Stimulated activated CD8-positive, alpha-beta memory T cell treated with anti-CD3 and anti-CD28 coated beads, Interleukin-7, amount 100 ng/mL, for 48 hours (primary cell): ENCODE results near the gene EPN2.
"Not testable (repeated sequence)": the region's sequence is repeated elsewhere in the genome, so short reads cannot be mapped to it uniquely, and the experiment has no call there.

Experiments
- DNase-seq, 2 donors: peaks; one replicate each; pipeline ENCODE4 v3.0.0-alpha.2; 2020; ENCODE audit warnings: low read depth in 1 of 2; ENCODE audit errors: extremely low read depth in 1 of 2

EPN2 gene

DNA sequence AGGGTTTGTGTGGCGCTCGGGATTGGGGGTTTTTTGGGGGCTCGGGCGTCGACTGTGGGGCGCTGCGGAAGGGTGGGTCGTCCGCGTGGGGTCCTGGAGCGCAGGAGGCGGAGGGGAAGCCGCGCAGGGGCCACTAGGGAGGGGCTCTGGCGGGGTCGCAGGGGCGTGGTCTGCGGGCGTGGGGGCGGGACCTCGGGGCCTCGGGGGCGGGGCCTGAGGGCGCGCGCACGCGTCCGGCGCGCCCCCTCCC, at the start of gene EPN2:
TSS of gene EPN2 (plus strand) at position 228 of the 250 bp plus-strand sequence. CDS start 45,754 bp downstream, outside the sequence.
- DNase-seq, result peak in 1 of 2 donors; percentile 22

DNA sequence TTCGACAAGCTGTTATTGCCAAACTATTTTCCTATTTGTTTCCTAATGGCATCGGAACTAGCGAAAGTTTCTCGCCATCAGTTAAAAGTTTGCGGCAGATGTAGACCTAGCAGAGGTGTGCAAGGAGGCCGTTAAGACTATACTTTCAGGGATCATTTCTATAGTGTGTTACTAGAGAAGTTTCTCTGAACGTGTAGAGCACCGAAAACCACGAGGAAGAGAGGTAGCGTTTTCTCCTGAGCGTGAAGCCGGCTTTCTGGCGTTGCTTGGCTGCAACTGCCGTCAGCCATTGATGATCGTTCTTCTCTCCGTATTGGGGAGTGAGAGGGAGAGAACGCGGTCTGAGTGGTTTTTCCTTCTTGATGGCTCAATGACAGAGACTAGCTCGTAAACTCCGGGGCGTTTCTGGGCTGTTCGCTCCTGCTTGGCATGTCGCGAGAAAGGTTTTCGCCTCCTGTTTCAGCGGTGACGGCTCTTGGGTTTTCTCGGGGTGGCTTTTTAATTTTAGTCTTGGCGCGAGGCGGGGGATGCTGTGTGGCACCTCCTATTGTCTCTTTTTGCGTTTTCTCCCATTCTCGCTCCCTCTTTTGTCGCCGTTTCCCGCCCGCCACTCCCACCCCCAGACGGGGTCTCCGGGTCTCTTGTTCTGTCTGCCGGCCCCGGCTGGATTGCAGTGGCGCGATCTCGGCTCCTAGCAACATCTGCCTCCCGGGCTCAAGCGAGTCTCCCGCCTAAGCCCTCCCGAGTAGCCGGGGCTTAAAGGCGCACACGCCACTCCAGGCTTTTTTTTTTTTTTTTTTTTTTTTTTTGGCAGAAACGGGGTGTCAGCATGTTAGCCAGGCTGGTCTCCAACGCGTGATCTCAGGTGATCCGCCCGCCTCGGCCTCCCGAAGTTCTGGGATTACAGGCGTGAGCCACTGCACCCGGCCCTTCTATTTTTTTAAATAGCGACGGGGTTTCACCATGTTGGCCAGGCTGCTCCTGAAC, 49.0 kb upstream of the EPN2 start:
- not testable (repeated sequence) for DNase-seq

DNA sequence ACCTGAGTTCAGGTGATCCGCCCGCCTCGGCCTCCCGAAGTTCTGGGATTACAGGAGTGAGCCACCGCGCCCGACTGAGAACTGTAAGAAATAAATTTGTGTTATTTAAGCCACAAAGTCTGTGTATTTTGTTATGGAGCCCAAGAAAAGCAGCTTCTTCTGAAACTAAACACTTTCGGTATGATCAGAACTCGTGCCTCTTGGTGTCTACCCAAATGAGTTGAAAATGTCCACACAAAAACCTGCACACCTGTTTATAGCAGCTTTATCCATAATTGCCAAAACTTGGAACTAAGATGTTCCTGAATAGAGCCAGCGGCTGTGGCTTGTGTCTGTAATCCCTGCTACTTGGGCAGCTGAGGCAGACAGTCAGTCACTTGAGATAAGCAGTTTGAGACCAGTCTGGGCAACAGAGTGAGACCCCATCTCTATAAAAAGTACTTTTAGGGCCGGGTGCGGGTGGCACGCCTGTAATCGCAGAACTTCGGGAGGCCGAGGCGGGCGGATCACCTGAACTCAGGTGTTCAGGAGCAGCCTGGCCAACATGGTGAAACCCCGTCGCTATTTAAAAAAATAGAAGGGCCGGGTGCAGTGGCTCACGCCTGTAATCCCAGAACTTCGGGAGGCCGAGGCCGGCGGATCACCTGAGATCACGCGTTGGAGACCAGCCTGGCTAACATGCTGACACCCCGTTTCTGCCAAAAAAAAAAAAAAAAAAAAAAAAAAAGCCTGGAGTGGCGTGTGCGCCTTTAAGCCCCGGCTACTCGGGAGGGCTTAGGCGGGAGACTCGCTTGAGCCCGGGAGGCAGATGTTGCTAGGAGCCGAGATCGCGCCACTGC, 48.1 kb upstream of the EPN2 start:
- DNase-seq, result not testable (repeated sequence)

DNA sequence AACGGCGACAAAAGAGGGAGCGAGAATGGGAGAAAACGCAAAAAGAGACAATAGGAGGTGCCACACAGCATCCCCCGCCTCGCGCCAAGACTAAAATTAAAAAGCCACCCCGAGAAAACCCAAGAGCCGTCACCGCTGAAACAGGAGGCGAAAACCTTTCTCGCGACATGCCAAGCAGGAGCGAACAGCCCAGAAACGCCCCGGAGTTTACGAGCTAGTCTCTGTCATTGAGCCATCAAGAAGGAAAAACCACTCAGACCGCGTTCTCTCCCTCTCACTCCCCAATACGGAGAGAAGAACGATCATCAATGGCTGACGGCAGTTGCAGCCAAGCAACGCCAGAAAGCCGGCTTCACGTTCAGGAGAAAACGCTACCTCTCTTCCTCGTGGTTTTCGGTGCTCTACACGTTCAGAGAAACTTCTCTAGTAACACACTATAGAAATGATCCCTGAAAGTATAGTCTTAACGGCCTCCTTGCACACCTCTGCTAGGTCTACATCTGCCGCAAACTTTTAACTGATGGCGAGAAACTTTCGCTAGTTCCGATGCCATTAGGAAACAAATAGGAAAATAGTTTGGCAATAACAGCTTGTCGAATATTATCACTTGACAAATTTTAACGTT, 47.3 kb upstream of the EPN2 start:
- not testable (repeated sequence) for DNase-seq

DNA sequence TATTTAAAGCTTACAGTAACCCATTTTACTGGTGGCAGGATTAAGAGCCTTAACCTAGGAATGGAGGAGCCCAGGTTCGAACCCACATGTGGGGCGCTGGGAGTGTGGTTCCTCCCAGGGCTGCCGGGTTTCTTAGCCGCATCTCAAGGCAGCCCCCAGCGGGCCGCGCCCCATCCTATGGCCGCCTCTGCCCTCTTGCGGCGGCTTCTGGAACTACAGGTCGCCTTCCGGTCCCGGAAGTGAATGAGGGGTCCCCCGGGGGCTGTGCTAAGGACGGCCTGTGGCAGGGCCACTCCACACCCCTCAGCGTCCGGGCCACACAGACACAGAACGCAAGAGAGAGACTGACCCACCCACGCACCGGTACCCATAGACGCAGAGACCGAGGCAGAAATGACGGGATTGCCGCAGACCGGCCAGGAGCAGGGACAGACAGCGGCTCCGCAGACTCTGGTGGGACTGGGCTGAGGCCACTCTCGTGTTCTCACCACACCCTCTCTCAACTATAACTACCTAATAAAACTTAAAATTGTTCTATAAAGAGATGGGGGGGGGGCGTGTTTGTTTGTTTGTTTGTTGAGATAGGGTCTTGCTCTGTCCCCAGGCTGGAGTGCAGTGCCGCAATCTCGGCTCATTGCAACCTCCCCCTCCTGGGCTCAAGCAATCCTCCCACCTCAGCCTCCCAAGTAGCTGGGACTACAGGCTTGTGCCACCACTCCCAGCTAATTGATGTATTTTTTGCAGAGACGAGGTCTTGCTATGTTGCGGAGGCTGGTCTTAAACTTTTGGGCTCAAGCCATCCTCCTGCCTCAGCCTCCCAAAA, 40.6 kb upstream of the EPN2 start:
- DNase-seq, result not testable (repeated sequence)

DNA sequence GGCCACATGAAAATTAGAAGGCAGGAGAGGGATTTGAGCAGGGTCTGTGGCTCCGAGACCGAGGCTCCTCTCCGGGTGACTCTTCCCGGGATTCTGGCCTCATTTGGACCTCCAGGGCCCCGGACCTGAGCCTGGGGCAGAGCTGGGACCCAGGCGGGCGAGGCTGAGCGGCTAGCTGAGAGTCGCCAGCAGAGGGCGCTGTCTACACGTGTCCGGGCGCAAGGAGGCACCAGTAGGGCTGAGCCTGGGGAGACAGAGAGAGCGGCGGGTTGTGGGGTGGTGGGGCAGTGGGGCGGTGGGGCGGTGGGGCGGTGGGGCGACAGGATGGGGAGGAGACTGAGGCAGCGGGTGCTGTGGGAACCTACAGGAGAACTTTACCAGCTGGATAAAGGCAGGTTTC, 34.7 kb upstream of the EPN2 start:
- DNase-seq, result not testable (repeated sequence)

DNA sequence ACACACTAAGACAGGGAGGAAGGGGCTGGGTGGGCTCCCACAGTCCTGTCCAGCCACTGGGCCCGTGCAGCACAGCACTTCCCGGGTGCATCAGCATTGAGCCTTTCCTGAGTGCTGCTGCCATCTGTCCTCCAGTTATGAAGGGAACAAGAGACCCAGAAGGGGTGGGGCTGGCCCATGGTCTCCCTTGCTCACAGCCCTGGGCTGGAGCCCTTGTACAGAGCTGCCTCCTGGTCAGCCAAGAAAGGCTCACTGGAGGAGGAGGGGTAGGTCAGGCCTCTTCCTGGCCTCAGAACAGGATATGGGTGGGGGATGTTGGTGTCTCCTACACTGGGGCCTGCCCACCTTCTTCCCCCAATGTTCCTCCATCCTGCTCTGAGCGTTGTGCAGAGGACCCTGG, 33.7 kb upstream of the EPN2 start:
- DNase-seq, result not testable (repeated sequence)

DNA sequence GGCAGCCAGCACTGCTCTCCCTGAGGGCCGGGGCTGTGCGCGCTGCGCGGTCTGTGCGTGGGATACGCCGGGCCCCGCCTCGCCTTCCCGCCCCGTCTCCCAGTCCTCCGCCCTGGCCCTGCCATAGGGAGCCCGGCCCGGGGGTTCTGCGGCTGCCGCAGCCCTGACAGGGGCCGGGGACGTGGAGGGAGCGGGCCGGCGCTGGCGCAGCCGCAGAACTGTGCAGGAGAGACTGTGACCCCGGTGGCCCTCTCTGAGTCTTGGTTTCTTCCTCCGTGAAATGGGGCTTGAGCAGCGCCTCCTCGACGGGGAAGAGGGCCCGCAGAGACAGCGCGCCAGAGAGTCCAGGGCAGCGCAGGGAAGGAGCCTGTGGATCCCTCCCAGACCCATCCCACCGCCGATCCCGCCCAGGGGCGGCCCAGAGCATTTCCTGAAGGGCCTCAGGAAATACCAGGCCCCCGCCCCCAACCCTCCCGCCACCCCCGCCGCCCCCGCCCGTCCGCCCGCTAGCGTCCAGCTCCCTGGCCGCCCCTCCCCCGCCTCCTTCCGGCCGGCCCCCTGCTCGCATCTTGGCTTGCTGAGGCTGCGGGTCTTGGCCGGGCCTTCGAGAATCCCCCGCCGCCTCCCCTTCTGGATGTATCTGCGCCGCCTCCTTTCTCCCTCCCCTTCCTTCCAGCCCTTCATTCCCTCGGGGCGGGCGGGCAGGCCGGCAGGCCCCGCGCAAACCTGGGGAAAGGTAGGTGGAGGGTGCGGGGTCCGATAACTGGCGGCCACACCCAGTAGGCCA, 21.9 kb upstream of the EPN2 start:
- DNase-seq, result not testable (repeated sequence)

DNA sequence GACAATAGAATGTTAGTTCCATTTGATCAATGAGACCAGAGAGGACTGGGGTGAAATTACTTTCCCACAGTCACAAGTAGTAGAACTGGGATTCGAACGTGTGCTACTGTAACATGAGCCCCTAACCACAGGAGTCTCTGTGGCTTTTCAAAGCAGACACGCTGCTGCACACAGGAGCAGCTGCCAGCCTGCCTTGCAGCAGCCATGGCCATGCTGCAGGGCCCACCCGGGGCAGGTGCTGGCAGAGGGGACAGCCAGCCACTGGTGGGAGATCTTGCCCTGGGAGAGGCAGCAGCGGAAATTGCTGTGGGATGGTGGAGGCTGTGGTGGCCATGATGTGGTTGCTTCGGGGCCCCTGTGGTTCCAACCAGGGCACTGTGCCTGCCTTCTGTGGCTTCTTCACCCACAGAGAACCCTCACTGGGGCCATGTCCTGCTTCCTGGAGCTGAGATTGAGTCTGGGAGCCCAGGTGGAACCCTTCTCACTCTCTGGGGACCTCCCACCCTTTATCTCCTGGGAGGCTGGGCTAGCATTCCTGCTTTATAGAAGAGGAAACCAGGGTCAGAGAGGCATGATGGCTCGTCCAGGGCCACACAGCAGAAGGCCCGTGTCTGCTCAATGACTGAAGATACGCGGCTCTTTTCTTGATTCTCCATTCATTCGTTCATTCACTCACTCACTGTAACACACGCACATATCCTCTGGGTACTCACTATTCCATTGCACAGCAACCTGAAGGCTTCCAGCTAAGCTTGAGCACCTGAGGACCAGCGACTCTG, 20.8 kb upstream of the EPN2 start:
- not testable (repeated sequence) for DNase-seq

DNA sequence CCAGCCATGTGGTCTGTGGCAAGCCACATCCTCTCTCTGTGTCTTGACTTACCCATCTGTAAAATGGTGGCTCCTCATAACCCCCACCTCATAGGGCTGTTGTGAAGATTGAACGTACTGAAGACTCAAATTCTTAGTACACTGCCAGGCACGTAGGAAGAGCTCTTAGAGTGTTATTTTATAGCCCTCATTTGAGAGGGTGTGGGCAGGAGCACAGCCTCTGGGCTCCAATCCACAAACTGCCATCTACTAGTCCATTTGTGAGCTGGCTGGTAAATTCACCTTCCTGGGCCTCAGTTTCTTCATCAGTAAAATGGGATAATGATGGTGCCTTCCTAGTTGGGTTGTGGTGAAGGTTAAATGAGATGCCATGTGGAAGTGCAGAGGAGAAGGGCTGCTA, 18.3 kb upstream of the EPN2 start:
- not testable (repeated sequence) for DNase-seq

DNA sequence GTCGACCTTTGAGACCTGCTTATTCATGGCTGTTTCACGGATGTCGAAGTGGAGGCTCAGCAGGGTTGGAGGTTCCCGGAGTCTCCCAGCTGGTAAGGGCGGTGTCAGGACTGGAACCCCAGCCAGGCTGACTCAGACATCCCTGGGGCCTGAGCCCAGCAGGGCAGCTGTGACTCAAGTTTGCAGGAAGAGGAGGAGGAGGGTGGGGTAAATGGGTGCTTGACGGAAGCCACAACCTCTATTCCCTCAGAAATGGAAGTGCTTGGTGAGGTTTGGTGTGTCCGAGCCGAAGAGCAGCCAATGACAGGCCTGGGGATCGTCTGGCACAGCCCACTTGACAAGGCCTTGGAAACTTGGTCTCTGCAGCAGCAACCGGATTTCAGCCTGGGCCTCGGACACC, 17.8 kb upstream of the EPN2 start:
- DNase-seq, result not testable (repeated sequence)

DNA sequence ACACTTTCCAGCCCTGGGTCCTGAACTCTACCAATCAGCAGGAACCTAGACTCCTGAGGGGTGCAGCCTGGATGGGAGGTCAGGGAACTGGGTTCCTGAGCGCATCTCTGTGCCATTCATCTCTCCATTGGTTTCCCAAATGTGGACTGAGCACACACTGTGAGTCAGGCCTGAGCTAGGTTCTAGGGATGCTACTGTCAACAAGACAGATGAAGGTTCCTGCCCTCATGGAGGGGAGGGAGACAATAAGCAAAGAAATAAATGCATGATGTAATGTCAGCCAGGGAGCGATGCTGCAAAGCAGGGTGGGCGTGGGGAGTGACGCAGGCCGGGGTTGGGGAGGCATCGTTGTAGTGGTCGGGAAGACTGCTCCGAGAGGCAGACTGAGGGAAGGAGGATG, 17.0 kb upstream of the EPN2 start:
- DNase-seq, result not testable (repeated sequence)

DNA sequence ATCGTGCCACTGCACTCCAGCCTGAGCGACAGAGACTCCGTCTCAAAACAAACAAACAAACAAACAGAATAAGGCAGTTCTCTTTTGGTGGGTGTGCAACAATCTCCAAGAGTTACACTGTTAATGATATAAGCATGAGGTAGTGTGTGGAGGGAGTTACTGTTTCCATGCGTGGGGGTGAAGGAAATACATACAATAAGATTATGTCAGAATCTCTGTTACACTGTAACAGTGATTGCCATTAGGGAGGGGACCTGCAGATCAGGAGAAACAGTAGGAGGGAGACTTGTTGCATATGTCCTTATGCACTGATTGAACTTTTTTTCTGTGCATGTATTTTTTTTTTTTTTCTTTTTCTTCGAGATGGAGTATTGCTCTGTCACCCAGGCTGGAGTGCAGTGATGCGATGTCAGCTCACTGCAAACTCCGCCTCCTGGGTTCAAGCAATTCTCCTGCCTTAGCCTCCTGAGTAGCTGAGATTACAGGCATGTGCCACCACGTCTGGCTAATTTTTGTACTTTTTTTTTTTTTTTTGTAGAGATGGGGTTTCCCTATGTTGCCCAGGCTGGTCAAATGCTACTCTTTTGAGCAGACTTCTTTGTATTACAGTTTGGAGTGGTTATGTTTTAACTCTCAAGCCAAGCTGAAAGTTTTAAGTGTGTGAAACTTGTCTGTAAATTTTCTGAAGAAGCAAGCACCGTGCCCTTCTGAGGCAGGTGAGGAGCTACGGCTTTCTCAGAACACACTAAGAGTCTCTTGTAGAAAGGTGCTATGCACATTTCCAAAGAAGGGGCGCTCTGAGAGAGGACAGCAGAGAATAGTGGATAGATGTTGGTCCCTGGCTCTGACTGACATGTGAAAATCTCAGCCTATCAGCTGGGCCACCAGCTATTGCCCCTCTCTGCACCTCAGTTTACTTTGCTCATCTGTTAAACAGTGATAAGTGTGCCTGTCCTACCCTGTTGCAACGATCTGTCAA, 10.3 kb upstream of the EPN2 start:
- not testable (repeated sequence) for DNase-seq

DNA sequence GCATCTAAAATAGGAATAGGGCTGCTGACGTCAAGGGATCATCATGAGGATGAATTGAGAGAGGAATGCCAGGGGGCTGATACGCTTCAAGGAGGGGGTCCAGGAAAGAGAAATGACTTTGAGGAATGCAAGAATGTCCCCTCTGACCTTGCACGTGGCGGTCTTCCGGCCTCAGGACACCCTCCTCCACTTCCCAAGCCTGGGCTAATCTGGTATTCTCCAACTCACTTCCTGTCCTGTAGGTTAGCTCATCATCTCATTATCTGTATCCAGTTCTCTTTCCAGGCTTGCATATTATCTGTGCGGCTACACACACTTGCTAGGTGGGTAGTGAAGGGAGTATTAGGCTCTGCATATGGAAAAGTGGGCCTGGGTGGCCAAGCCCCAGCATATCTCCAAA, 2.5 kb upstream of the EPN2 start:
- DNase-seq, result not testable (repeated sequence)

DNA sequence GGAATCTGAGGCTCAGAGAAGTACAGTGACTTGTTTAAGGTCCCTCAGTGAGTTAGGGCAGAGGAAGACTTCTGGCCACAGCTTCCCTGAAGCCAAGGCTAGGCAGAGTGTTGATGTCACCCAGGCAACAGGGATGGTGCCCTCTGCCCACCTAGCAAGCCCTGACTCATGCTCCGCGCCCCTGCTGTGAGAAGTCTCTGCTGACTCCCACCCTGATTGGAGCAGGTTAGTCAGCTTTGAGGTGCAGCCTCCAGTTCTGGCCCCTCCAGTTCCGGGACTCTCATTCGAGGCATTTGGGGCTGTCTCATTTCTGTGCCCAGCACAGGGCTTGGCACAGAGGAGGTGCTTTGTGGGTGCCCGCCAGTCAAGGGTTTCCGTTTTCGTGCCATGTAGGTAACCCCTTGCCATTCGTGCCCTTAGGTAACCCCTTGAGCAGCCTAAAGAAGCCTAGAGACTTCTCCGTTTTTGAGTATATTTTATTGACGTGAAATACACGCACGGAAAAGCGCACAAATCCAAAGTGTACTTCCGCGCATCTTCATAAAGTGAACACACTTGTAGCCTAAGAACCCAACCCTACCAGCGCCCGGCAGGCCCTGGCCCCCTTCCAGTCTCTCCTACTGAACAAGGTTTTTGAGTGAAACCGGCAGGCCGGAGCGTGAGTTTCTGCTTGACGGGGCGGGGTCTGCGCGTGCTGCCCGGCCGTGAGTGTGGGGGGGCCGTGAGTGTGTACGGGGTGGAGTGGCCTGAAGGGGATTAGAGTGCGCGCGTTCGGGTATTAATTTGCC, 621 bp upstream of the EPN2 start:
- DNase-seq, result not testable (repeated sequence)

DNA sequence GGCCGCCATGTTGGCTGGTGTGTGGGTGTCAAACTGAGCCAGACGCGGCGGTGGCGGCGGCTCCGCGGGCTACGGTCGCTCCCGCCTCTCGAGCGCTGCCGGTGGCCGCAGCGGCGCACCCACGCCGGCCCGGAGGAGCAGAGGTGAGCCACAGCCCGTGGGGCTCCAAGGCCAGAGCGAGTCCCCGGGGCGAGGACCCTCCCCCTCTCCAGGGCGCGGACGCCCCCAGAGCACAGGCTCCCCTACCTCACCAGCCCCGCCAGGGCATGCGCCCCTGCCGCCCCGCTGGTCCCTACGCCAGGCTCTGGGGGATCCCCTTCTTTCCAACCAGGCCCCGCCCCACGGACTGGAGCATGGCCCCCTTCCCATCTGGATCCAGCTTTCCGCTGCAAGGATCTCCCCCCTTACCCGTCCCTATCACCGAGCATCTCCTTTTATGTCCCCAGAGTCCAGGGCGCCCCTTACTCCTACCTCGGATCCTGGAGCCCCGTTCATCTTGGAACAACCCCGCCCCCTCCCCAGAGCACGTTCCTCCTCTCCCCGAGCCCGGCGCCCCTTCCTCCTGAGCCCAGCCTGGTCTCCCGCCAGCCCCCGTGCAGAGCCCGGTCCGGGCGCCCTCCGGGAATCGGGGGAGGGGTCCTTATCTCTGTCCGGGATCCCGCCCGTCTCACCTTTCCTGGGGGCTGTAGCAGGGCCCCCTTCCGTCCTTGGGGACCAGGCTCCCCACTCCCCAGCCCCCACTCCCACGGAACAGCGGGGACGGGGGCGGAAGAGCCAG, 412 bp downstream of the EPN2 start:
- peak; percentile 5 to 8 for DNase-seq
